Measurements from ENCODE around the gene CRYZL1. TPM values are rescaled to one million over a fixed set of nuclear protein-coding genes. Genes with fewer than 3 reads are reported as not detected.

The CRYZL1 gene
- total and polyA plus RNA-seq, 2 of the 8 experiments (the other 6 are each of a cell fraction or from before 2014, with no cell fraction given), result 15.6 to 15.8 TPM

DNA sequence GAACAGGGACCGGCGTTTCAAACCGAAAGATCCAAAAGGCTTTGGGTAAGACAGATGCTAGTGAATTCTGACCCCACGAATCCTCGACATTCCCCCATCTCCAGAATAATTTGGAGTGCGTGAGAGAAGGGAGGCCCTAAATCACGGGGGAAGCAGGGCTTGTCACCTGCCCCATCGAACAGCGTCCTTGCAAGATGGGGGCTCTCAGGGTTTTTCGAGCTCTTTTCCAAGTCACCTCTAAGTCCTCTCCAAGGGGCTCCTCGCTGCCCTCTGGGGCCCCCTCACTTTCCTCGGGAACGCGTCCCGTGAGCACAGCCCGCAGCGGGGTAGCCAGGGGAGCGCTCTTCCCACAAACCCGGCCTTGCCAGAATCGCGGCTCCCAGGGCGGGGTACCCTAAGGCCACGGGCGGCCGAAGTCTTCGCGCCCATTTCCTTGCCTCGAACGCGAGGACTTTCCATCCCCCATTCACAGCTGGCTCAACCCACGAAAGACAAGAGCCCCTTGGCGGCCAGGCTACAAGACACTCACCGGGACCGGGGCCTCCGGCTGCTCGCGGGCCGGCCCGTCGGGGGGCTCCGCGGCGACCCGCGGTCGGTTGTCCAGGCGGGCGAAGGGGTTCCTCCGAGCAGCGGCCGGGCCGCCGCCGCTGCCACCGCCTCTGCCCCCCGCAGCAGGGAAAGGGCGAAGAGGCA lies 53.6 kb downstream of the CRYZL1 start (continued):
- TF ChIP-seq EZH2 (IDR thresholded peaks at IDR 0.05; ENCODE audit: low read depth, low read length, severe bottlenecking), result peak; percentile 37
- TF ChIP-seq, protein P1, sequence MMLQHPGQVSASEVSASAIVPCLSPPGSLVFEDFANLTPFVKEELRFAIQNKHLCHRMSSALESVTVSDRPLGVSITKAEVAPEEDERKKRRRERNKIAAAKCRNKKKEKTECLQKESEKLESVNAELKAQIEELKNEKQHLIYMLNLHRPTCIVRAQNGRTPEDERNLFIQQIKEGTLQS (IDR thresholded peaks at IDR 0.05; ENCODE audit: insufficient read depth, low read depth, low read length), result no peak
- TF ChIP-seq CHD1 (IDR thresholded peaks at IDR 0.05; ENCODE audit: low read depth, low read length), result no peak
- TF ChIP-seq, protein P2, sequence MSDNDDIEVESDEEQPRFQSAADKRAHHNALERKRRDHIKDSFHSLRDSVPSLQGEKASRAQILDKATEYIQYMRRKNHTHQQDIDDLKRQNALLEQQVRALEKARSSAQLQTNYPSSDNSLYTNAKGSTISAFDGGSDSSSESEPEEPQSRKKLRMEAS (IDR thresholded peaks at IDR 0.05), result no peak
- TF ChIP-seq, protein P3, sequence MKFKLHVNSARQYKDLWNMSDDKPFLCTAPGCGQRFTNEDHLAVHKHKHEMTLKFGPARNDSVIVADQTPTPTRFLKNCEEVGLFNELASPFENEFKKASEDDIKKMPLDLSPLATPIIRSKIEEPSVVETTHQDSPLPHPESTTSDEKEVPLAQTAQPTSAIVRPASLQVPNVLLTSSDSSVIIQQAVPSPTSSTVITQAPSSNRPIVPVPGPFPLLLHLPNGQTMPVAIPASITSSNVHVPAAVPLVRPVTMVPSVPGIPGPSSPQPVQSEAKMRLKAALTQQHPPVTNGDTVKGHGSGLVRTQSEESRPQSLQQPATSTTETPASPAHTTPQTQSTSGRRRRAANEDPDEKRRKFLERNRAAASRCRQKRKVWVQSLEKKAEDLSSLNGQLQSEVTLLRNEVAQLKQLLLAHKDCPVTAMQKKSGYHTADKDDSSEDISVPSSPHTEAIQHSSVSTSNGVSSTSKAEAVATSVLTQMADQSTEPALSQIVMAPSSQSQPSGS (IDR thresholded peaks at IDR 0.05; ENCODE audit: low read length), result no peak

Measured in H1 (cell line).